ENCODE data around the gene AHDC1.

Gene AHDC1

GRCh38 chr1:27597516-27598294 lies 6.2 kb downstream of the AHDC1 start:
- no peak for DNase-seq

- DNase-seq: no peak
Measured at GRCh38 chr1:27596986-27597385, 7.0 kb downstream of the AHDC1 start.

- no peak for DNase-seq
Measured at GRCh38 chr1:27596261-27596660, 7.7 kb downstream of the AHDC1 start.

- DNase-seq: no peak
Measured at GRCh38 chr1:27595597-27595996, 8.3 kb downstream of the AHDC1 start.

GRCh38 chr1:27594564-27595510 lies 9.1 kb downstream of the AHDC1 start:
- DNase-seq: no peak

- no peak for DNase-seq
Measured at GRCh38 chr1:27593678-27594563, 10.0 kb downstream of the AHDC1 start.

- DNase-seq: no peak
Measured at GRCh38 chr1:27592931-27593677, 10.8 kb downstream of the AHDC1 start.

- no peak for DNase-seq
Measured at GRCh38 chr1:27592232-27592930, 11.6 kb downstream of the AHDC1 start.

- DNase-seq: peak in 1 of 2 experiments; percentile 62
Measured at GRCh38 chr1:27591622-27592021, 12.3 kb downstream of the AHDC1 start.

GRCh38 chr1:27590917-27591508 lies 12.9 kb downstream of the AHDC1 start:
- no peak for DNase-seq

GRCh38 chr1:27589841-27590426 lies 14.0 kb downstream of the AHDC1 start:
- peak; percentile 64 to 85 for DNase-seq

- DNase-seq: no peak
Measured at GRCh38 chr1:27589441-27589840, 14.5 kb downstream of the AHDC1 start.

- DNase-seq: no peak
Measured at GRCh38 chr1:27588256-27589232, 15.4 kb downstream of the AHDC1 start.

GRCh38 chr1:27585684-27586083 lies 18.3 kb downstream of the AHDC1 start:
- no peak for DNase-seq

GRCh38 chr1:27584453-27584852 lies 19.5 kb downstream of the AHDC1 start:
- DNase-seq: no peak

GRCh38 chr1:27583479-27583878 lies 20.5 kb downstream of the AHDC1 start:
- no peak for DNase-seq

- DNase-seq: no peak
Measured at GRCh38 chr1:27581823-27582243, 22.1 kb downstream of the AHDC1 start.

GRCh38 chr1:27577504-27578188 lies 26.3 kb downstream of the AHDC1 start:
- DNase-seq: no peak

GRCh38 chr1:27576806-27577227 lies 27.1 kb downstream of the AHDC1 start:
- no peak for DNase-seq

All from NCI-H2081 (cell line).